ENCODE measurements around the gene IPPK.

The IPPK gene

GRCh38 chr9:92656537-92656925, 13.4 kb downstream of the IPPK start:
- ATAC-seq = no peak
- DNase-seq = no peak

- DNase-seq (no peak), ATAC-seq (no peak)
Measured at GRCh38 chr9:92655896-92656536, 13.9 kb downstream of the IPPK start.

GRCh38 chr9:92655366-92655765, 14.6 kb downstream of the IPPK start:
- ATAC-seq = peak; percentile 5
- no peak for DNase-seq

GRCh38 chr9:92654481-92655301, 15.2 kb downstream of the IPPK start:
- DNase-seq (no peak), ATAC-seq (no peak)

GRCh38 chr9:92652461-92652860, 17.5 kb downstream of the IPPK start:
- ATAC-seq = no peak
- no peak for DNase-seq

GRCh38 chr9:92650839-92651621, 18.9 kb downstream of the IPPK start:
- DNase-seq (no peak), ATAC-seq (no peak)

GRCh38 chr9:92650296-92650695, 19.6 kb downstream of the IPPK start:
- DNase-seq = no peak
- no peak for ATAC-seq

GRCh38 chr9:92649007-92649406, 20.9 kb downstream of the IPPK start:
- DNase-seq (no peak), ATAC-seq (no peak)

- no peak for DNase-seq
Measured at GRCh38 chr9:92648474-92648971, 21.4 kb downstream of the IPPK start.

GRCh38 chr9:92647671-92648473, 22.1 kb downstream of the IPPK start:
- ATAC-seq (no peak), DNase-seq (no peak)

More at GRCh38 chr9:92648474-92648971, 21.4 kb downstream of the IPPK start:
- ATAC-seq = no peak

GRCh38 chr9:92645041-92645440, 24.9 kb downstream of the IPPK start:
- DNase-seq = no peak

GRCh38 chr9:92644278-92644677, 25.7 kb downstream of the IPPK start:
- DNase-seq = no peak

More at GRCh38 chr9:92645041-92645440, 24.9 kb downstream of the IPPK start:
- ATAC-seq = no peak

GRCh38 chr9:92642564-92642963, 27.4 kb downstream of the IPPK start:
- DNase-seq = no peak

More at GRCh38 chr9:92644278-92644677, 25.7 kb downstream of the IPPK start:
- no peak for ATAC-seq

GRCh38 chr9:92642041-92642451, 27.9 kb downstream of the IPPK start:
- no peak for ATAC-seq
- DNase-seq = no peak

More at GRCh38 chr9:92642564-92642963, 27.4 kb downstream of the IPPK start:
- no peak for ATAC-seq

- ATAC-seq (no peak), DNase-seq (no peak)
Measured at GRCh38 chr9:92641092-92641809, 28.7 kb downstream of the IPPK start.

GRCh38 chr9:92640398-92641091, 29.4 kb downstream of the IPPK start:
- DNase-seq (no peak), ATAC-seq (no peak)

GRCh38 chr9:92639791-92640271, 30.1 kb downstream of the IPPK start:
- no peak for DNase-seq
- ATAC-seq = no peak

GRCh38 chr9:92639124-92639523, 30.8 kb downstream of the IPPK start:
- DNase-seq = no peak
- ATAC-seq = no peak

- ATAC-seq = no peak
- DNase-seq = no peak
Measured at GRCh38 chr9:92638621-92639101, 31.3 kb downstream of the IPPK start.

All from stimulated activated naive CD8-positive, alpha-beta T cell treated with anti-CD3 and anti-CD28 coated beads, Interleukin-15, Interleukin-2, amounts not matched to agents 100 U/mL and 50 U/mL, for 24 hours (primary cell).